Naive thymus-derived CD8-positive, alpha-beta T cell (primary cell): ENCODE measurements around the gene CACNA2D3. TPM values are rescaled to one million over a fixed set of nuclear protein-coding genes. Genes with fewer than 3 reads are reported as not detected.
"Not testable (repeated sequence)": the region's sequence is repeated elsewhere in the genome, so short reads cannot be mapped to it uniquely, and the experiment has no call there.

Experiments used
- ATAC-seq, 2 donors: fragments of 150-1000 bp; cut with Tn5 transposase in 1 of 2; sonication (Bioruptor Pico), chemical (Tn5 transposase) in 1 of 2; 1 replicate in 1 of 2; 2 replicates in 1 of 2; pipeline ENCODE4 v1.10.0; 2021; ENCODE audit warnings: mild to moderate bottlenecking in 2 of 2, moderate library complexity in 2 of 2
- POLR2A ChIA-PET: fragments of 350-600 bp; sonication (Branson Sonifier 250); formaldehyde crosslinking; loops from one replicate; lab custom pipeline; 2021; ENCODE audit warnings: antibody characterized with exemption; lab: Charles Lee
- DNase-seq, 10 donors: peaks; one replicate each; pipeline versions ENCODE4 v3.0.0 to v3.0.0-alpha.2; 2020 to 2022
- H3K27ac Mint-ChIP-seq, 10 donors: one replicate each; pipeline ENCODE4 v1.8.0; 2020 to 2022; ENCODE audit warnings: mild to moderate bottlenecking in 10 of 10, mixed read lengths in 10 of 10, moderate library complexity in 4 of 10, inconsistent platforms in 1 of 10
- H3K27me3 Mint-ChIP-seq, 5 donors: one replicate each; pipeline ENCODE4 v1.8.0; 2021 to 2022; ENCODE audit warnings: mixed read lengths in 5 of 5
- H3K36me3 Mint-ChIP-seq, 3 donors: one replicate each; pipeline ENCODE4 v1.8.0; 2020 to 2022; ENCODE audit warnings: mixed read lengths in 3 of 3, mild to moderate bottlenecking in 2 of 3, inconsistent platforms in 1 of 3
- H3K4me1 Mint-ChIP-seq, 4 donors: one replicate each; pipeline ENCODE4 v1.8.0; 2021 to 2022; ENCODE audit warnings: mixed read lengths in 4 of 4
- H3K4me3 Mint-ChIP-seq, 10 donors: one replicate each; pipeline ENCODE4 v1.8.0; 2020 to 2022; ENCODE audit warnings: mild to moderate bottlenecking in 10 of 10, mixed read lengths in 10 of 10, moderate library complexity in 6 of 10, inconsistent platforms in 1 of 10
- H3K9me3 Mint-ChIP-seq, 9 donors: one replicate each; pipeline ENCODE4 v1.8.0; 2020 to 2022; ENCODE audit warnings: mixed read lengths in 9 of 9, mild to moderate bottlenecking in 3 of 9, inconsistent platforms in 1 of 9, moderate library complexity in 1 of 9
- polyA plus RNA-seq, 3 donors: library from polyadenylated mRNA; unstranded; fragments of 300-500 nt; fragmentation: Illumina TruSeq; gene quantifications; one replicate each; pipeline ENCODE4 v1.2.3, GENCODE V29; 2021
- total RNA-seq, 8 experiments: library from RNA in 2 of 8; stranded (reverse) in 2 of 8; gene quantifications; one replicate each; pipeline ENCODE4 v1.2.3 and lab custom pipeline; 2021 to 2026

The CACNA2D3 gene
- total and polyA plus RNA-seq, 5 experiments from 2014 or later = not detected

DNA sequence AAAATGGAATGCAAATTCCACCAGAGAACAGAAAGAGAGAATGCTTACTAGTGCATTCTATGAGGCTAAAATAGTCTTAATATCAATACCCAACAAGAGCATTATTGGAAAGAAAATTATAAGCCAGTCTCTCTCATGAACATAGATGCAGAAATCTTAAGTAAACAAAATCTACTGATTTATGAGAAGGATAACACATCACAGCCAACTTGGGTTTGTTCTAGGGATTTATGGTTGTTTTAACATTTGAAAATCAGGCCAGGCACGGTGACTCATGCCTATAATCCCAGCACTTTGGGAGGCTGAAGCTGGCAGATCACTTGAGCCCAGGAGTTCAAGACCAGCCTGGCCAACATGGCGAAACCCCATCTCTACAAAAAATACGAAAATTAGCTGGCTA is 989.6 kb downstream of the CACNA2D3 start:
- ATAC-seq, H3K4me1 Mint-ChIP-seq, H3K36me3 Mint-ChIP-seq, H3K9me3 Mint-ChIP-seq, H3K27ac Mint-ChIP-seq, H3K27me3 Mint-ChIP-seq, POLR2A ChIA-PET, DNase-seq, H3K4me3 Mint-ChIP-seq: not testable (repeated sequence)

GRCh38 chr3:55118451-55118850 is 996.1 kb downstream of the CACNA2D3 start:
- Mint-ChIP-seq H3K36me3 (no peaks in the 10 kb centered on the region), H3K27ac (no peak overlapping the region), H3K27me3 (peaks cover 0 to 2% (median 0%) of the 10 kb centered on the region in 5 donors), H3K9me3 (peaks cover 0 to 8% (median 4%) of the 10 kb centered on the region in 9 donors), H3K4me3 (no peak overlapping the region), H3K4me1 (no peaks in the 10 kb centered on the region)
- DNase-seq (no peak), ATAC-seq (no peak)
- POLR2A ChIA-PET = no interaction called here

DNA sequence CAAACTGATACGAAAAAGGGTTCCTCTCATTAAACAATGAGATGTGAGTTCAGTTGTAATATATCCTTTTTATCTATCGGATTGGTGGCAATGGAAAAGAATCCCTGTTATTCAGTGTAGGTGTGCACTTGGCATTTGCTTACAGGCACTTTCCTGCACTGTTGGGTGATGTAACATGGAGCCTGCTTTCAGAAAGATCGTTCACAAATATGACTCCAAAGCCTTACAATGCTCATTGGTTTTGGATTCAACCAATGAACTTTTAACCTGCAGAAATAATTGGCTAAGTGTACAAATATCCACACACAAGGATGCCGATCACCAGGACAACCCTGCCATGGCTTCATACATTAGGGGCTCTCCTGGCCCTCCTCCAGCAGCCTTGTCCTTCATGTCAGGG is 996.9 kb downstream of the CACNA2D3 start:
- Mint-ChIP-seq H3K36me3 (no peaks in the 10 kb centered on the region), H3K27ac (no peak overlapping the region), H3K4me3 (no peak overlapping the region), H3K27me3 (peaks cover 0 to 2% (median 0%) of the 10 kb centered on the region in 5 donors), H3K9me3 (peaks cover 0 to 8% (median 4%) of the 10 kb centered on the region in 9 donors), H3K4me1 (no peaks in the 10 kb centered on the region)
- no peak for ATAC-seq
- POLR2A ChIA-PET = no interaction called here
- no peak for DNase-seq

DNA sequence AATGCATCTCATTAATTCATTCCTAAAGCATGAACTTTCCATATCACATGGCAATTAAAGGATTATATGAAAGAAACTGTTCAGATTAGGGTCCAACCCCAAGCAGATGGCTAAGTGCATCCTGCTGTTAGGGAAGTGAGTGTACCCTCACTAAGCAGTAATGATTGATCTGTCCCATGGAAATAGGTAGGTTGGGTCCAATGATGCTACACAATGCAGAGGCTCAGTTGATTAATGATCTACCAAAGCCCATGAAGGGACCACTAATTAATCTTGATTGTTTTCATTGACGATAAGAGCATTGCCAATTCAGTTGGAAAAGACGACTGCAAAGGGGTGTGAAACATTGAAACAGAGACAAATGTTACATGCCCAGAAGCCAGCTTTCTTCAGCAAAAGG is 1000.0 kb downstream of the CACNA2D3 start:
- no peaks in the 10 kb centered on the region for H3K36me3 Mint-ChIP-seq
- H3K27me3 Mint-ChIP-seq = peaks cover 0 to 3% (median 0%) of the 10 kb centered on the region in 5 donors
- H3K27ac Mint-ChIP-seq = no peak overlapping the region
- DNase-seq (no peak), ATAC-seq (no peak)
- H3K4me3 Mint-ChIP-seq = no peak overlapping the region
- no peaks in the 10 kb centered on the region for H3K4me1 Mint-ChIP-seq
- H3K9me3 Mint-ChIP-seq = peaks cover 0 to 11% (median 4%) of the 10 kb centered on the region in 9 donors
- POLR2A ChIA-PET = no interaction called here

Other genes starting within 250 kb of the CACNA2D3 start
- gene ACTR8, start 240.4 kb upstream of the CACNA2D3 start, total RNA-seq = 10 to 100 TPM; 29.6 to 35.4 TPM
- 10 to 100 TPM; 17.0 to 26.0 (median 17.6) TPM for gene ACTR8, start 240.4 kb upstream of the CACNA2D3 start, polyA plus RNA-seq
- 10 to 100 TPM; 37.7 to 38.2 TPM for gene SELENOK, start 230.7 kb upstream of the CACNA2D3 start, total RNA-seq
- 100 to 1,000 TPM; 102 to 176 (median 117) TPM for gene SELENOK, start 230.7 kb upstream of the CACNA2D3 start, polyA plus RNA-seq